A549 (cell line): ENCODE results near the gene TPBGL. TPM values are rescaled to one million over a fixed set of nuclear protein-coding genes. Genes with fewer than 3 reads are reported as not detected.

Source experiments
- ATAC-seq, 2 experiments: fragments of 200-7000 bp in 1 of 2; fragments of >200 bp in 1 of 2; cut with Nextera tagmentation in 1 of 2; cut with Tn5 transposase in 1 of 2; 3 replicates each; pipeline versions ENCODE4 v1.8.0 to v1.9.1; 2018 to 2020; ENCODE audit warnings: mild to moderate bottlenecking in 1 of 2, moderate library complexity in 1 of 2
- CTCF ChIA-PET: fragments of 300-600 bp; sonication (Branson Sonifier 250); formaldehyde crosslinking; extraction: SDS; loops from one replicate; lab custom pipeline; 2021; ENCODE audit warnings: antibody characterized with exemption, inconsistent platforms; lab: Yijun Ruan, JAX
- POLR2A ChIA-PET: fragments of 350-600 bp; formaldehyde crosslinking; extraction: SDS; loops from one replicate; lab custom pipeline; 2021; ENCODE audit warnings: antibody characterized with exemption, inconsistent platforms; lab: Yijun Ruan, JAX
- DNase-seq, 2 experiments: peaks; one replicate each; pipeline versions ENCODE4 v3.0.0 to v3.0.0-alpha.2; 2011 to 2016; ENCODE audit warnings: low read depth in 1 of 2, low spot score in 1 of 2
- FAIRE-seq: peaks from 2 replicates; lab custom pipeline; 2011; peaks lifted over from hg19 to GRCh38; lab: Jason Lieb, UNC
- H3K27ac ChIP-seq, 2 experiments: fragments of >200 bp; sonication (Bioruptor Twin); formaldehyde crosslinking; 3 replicates each; pipeline ENCODE4 v1.5.1; 2016 to 2017
- H3K4me1 ChIP-seq: fragments of >200 bp; sonication (Bioruptor Twin); formaldehyde crosslinking; 3 replicates; pipeline ENCODE4 v1.6.1; 2016
- H3K4me2 ChIP-seq: fragments of >200 bp; sonication (Bioruptor Twin); formaldehyde crosslinking; 3 replicates; pipeline ENCODE4 v1.6.1; 2016
- H3K4me3 ChIP-seq: fragments of >200 bp; sonication (Bioruptor Twin); formaldehyde crosslinking; 3 replicates; pipeline ENCODE4 v1.5.1; 2016
- H3K9me3 ChIP-seq: fragments of >200 bp; sonication (Bioruptor Twin); formaldehyde crosslinking; 3 replicates; pipeline ENCODE4 v1.6.1; 2016
- BHLHE40 ChIP-seq: IDR thresholded peaks from 2 replicates; pipeline ENCODE4 v1.6.1; 2012; ENCODE audit warnings: low read depth, low read length, inconsistent platforms
- CBX8 ChIP-seq: fragments of 200-600 bp; sonication (generic); IDR thresholded peaks from 2 replicates; pipeline ENCODE4 v1.6.1; 2016
- CHD2 ChIP-seq: fragments of 150-350 bp; IDR thresholded peaks from 2 replicates; pipeline ENCODE4 v1.6.1; 2014; ENCODE audit warnings: low read length; ENCODE audit not compliant: partially characterized antibody
- EHMT2 ChIP-seq: fragments of 200-600 bp; sonication (generic); IDR thresholded peaks from 2 replicates; pipeline ENCODE4 v1.6.1; 2016; ENCODE audit warnings: antibody characterized with exemption, low read depth, mild to moderate bottlenecking, moderate library complexity
- FOSB ChIP-seq: fragments of 250-450 bp; sonication (Bioruptor Pico); IDR thresholded peaks from 2 replicates; pipeline ENCODE4 v1.5.0; 2020; ENCODE audit warnings: mild to moderate bottlenecking, moderate library complexity
- HOXA7 ChIP-seq: fragments of 250-450 bp; sonication (Bioruptor Pico); IDR thresholded peaks from 2 replicates; pipeline ENCODE4 v1.5.0; 2020; ENCODE audit warnings: mild to moderate bottlenecking, moderate library complexity
- HOXB13 ChIP-seq: fragments of 250-450 bp; sonication (Bioruptor Pico); IDR thresholded peaks from 2 replicates; pipeline ENCODE4 v1.5.0; 2020; ENCODE audit warnings: low read depth, mild to moderate bottlenecking, moderate library complexity
- KDM1A ChIP-seq: fragments of 200-600 bp; sonication (generic); IDR thresholded peaks from 2 replicates; pipeline ENCODE4 v1.6.1; 2016; ENCODE audit warnings: low read depth, mild to moderate bottlenecking
- MAX ChIP-seq: IDR thresholded peaks from 2 replicates; pipeline ENCODE4 v1.6.1; 2012
- MAZ ChIP-seq: fragments of 150-350 bp; IDR thresholded peaks from 2 replicates; pipeline ENCODE4 v1.6.1; 2014; ENCODE audit warnings: antibody characterized with exemption, low read depth, low read length, borderline replicate concordance
- MYC ChIP-seq: IDR thresholded peaks from 2 replicates; pipeline ENCODE4 v1.6.1; 2012; ENCODE audit warnings: mild to moderate bottlenecking, inconsistent platforms, low read length, improper control_type of control experiment, borderline replicate concordance
- NFE2L2 ChIP-seq: fragments of 150-350 bp; conservative IDR thresholded peaks from 2 replicates; pipeline ENCODE4 v1.6.1; 2014; ENCODE audit warnings: low read length
- NR3C1 ChIP-seq: fragments of >200 bp; sonication (Bioruptor Twin); formaldehyde crosslinking; IDR thresholded peaks from 3 replicates; pipeline ENCODE4 v1.6.1; 2017
- PHF8 ChIP-seq: fragments of 200-600 bp; sonication (generic); IDR thresholded peaks from 2 replicates; pipeline ENCODE4 v1.6.1; 2016; ENCODE audit warnings: low read depth, mild to moderate bottlenecking, antibody characterized with exemption, moderate library complexity, borderline replicate concordance
- POLR2AphosphoS2 ChIP-seq: conservative IDR thresholded peaks from 2 replicates; pipeline ENCODE4 v1.6.1; 2012; ENCODE audit warnings: low read length, improper control_type of control experiment, inconsistent platforms
- RAD21 ChIP-seq, 2 experiments: fragments of >200 bp in 1 of 2; sonication (Bioruptor Twin) in 1 of 2; formaldehyde crosslinking in 1 of 2; IDR thresholded peaks in 1 of 2; conservative IDR thresholded peaks in 1 of 2; 2 replicates in 1 of 2; 3 replicates in 1 of 2; pipeline ENCODE4 v1.6.1; 2012 to 2018; ENCODE audit warnings: inconsistent platforms in 1 of 2
- RARB ChIP-seq: fragments of 250-450 bp; sonication (Bioruptor Pico); IDR thresholded peaks from 2 replicates; pipeline ENCODE4 v1.8.0; 2021; ENCODE audit warnings: mild to moderate bottlenecking, moderate library complexity
- RCOR1 ChIP-seq: fragments of 150-350 bp; IDR thresholded peaks from 2 replicates; pipeline ENCODE4 v1.6.1; 2014; ENCODE audit warnings: antibody characterized with exemption, low read length, low read depth
- RNF2 ChIP-seq: fragments of 200-600 bp; sonication (generic); IDR thresholded peaks from 2 replicates; pipeline ENCODE4 v1.6.1; 2016; ENCODE audit warnings: low read depth, mild to moderate bottlenecking, antibody characterized with exemption, moderate library complexity, borderline replicate concordance
- SMC3 ChIP-seq: fragments of >200 bp; sonication (Bioruptor Twin); formaldehyde crosslinking; IDR thresholded peaks from 3 replicates; pipeline ENCODE4 v1.6.1; 2018; ENCODE audit warnings: inconsistent platforms
- TFCP2L1 ChIP-seq: fragments of 250-450 bp; sonication (Bioruptor Pico); IDR thresholded peaks from 2 replicates; pipeline ENCODE4 v1.5.0; 2021; ENCODE audit warnings: mild to moderate bottlenecking
- TP53 ChIP-seq: fragments of 250-450 bp; sonication (Bioruptor Pico); IDR thresholded peaks from 2 replicates; pipeline ENCODE4 v1.5.0; 2021; ENCODE audit warnings: mild to moderate bottlenecking, moderate library complexity
- USF2 ChIP-seq: fragments of 450-650 bp; IDR thresholded peaks from 2 replicates; pipeline ENCODE4 v1.6.1; 2014; ENCODE audit warnings: antibody characterized with exemption
- ZC3H11A ChIP-seq: fragments of 450-650 bp; IDR thresholded peaks from 2 replicates; pipeline ENCODE4 v1.6.1; 2014; ENCODE audit warnings: antibody characterized with exemption, mild to moderate bottlenecking
- ZSCAN20 ChIP-seq: fragments of 250-450 bp; sonication (Bioruptor Pico); IDR thresholded peaks from 2 replicates; pipeline ENCODE4 v1.8.0; 2022; ENCODE audit warnings: mild to moderate bottlenecking, moderate library complexity
- WGBS: methylation state at CpG from one replicate; pipeline ENCODE4 v1.1.6; 2017; ENCODE audit errors: missing lambda C conversion rate; 5-methylcytosine and 5-hydroxymethylcytosine counted together
- polyA plus RNA-seq, 4 experiments: library from polyadenylated mRNA; depleted of rRNA in 3 of 4; stranded (reverse); fragments of >200 nt; fragmentation: RNase III in 1 of 4; extraction: RNeasy Plus Mini Kit Qiagen cat#74134 plus additional on column Dnase treatment in 1 of 4; gene quantifications; 2 replicates in 3 of 4; 3 replicates in 1 of 4; pipeline ENCODE4 v1.2.3, GENCODE V29; 2011 to 2017
- TF ChIP-seq, protein P1 (sequence below): fragments of >200 bp; sonication (Bioruptor Twin); formaldehyde crosslinking; IDR thresholded peaks from 3 replicates; pipeline ENCODE4 v1.5.1; 2016

TPBGL gene
- polyA plus RNA-seq, 2 of the 4 experiments (the other 2 are of a cell fraction) = 0.03 to 0.12 TPM

DNA sequence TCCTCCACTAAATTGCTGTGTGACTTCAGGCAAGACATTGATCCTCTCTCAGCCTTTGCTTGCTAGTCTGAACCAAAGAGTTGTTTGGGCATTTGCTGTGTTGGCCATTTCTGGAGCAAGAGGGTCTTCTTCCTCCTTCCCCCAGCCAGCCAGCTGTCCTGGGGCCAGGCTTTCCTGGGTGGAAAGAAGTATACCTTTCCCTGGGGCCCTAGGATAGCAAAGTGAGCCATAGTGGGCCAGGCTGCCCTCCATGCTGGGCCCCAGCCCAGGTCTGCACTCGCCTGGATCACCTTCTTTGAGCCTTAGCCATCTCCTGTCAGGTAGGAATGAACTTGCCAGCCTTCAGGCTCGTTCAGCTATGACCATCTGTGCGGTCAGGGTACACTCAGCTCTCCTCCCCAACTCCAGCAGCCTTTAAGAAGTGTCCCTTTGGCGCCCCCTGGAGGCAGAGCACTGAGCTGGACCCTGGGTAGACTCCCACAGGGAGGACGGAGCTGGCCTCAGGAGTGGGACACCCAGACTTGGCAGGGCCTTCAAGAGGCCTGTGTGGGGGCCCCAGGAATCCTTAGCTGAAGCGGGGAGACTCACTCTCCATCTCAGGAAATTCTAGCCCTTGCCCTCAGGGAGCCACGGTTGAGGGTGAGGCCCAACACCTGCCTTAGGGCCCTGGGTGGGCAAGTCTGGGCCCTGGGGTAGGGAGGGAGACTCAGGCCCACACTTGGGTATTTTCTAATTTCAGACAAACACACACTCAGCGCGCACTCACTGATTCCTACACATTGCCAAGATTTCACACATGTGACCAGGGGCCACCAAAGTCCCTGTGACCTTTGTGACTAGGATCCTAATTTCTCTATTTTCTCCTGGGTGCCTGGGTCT lies 35.6 kb upstream of the TPBGL start:
- WGBS = 3% methylated on average over 8 of the region's 9 CpGs
- H3K27ac ChIP-seq = no peak overlapping the region
- no peak overlapping the region for H3K4me2 ChIP-seq
- ChIA-PET POLR2A (interaction anchor here (0.7 to 1.1 kb wide), 3 partner anchors 44 to 182 kb away, joined by 3 to 5 read pairs (median 3); no protein-coding TSS in a partner anchor), CTCF (interaction anchor here (0.6 to 19.0 kb wide), 56 partner anchors 9 to 974 kb away, joined by 3 to 291 read pairs (median 4); partner anchors contain the start of genes OR2AT4, SLCO2B1 and TPBGL)
- TF ChIP-seq RNF2 (no peak), BHLHE40 (no peak), MAZ (no peak), POLR2AphosphoS2 (no peak), SMC3 (peak; percentile 93), CHD2 (no peak), RAD21 (conservative IDR thresholded peaks at IDR 0.05 in 1 of 2, IDR thresholded peaks at IDR 0.05 in 1 of 2) (peak; percentile 90 to 91)
- TF ChIP-seq, protein P1, sequence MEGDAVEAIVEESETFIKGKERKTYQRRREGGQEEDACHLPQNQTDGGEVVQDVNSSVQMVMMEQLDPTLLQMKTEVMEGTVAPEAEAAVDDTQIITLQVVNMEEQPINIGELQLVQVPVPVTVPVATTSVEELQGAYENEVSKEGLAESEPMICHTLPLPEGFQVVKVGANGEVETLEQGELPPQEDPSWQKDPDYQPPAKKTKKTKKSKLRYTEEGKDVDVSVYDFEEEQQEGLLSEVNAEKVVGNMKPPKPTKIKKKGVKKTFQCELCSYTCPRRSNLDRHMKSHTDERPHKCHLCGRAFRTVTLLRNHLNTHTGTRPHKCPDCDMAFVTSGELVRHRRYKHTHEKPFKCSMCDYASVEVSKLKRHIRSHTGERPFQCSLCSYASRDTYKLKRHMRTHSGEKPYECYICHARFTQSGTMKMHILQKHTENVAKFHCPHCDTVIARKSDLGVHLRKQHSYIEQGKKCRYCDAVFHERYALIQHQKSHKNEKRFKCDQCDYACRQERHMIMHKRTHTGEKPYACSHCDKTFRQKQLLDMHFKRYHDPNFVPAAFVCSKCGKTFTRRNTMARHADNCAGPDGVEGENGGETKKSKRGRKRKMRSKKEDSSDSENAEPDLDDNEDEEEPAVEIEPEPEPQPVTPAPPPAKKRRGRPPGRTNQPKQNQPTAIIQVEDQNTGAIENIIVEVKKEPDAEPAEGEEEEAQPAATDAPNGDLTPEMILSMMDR = peak; percentile 85
- H3K9me3 ChIP-seq = no peaks in the 10 kb centered on the region
- DNase-seq (peak; percentile 75 to 84), ATAC-seq (peak; percentile 85 to 99), FAIRE-seq (no peak)
- no peak overlapping the region for H3K4me3 ChIP-seq
- no peaks in the 10 kb centered on the region for H3K4me1 ChIP-seq

GRCh38 chr11:75205564-75206020 lies 35.0 kb upstream of the TPBGL start:
- Histone ChIP-seq H3K4me2 (no peak overlapping the region), H3K4me3 (no peak overlapping the region), H3K4me1 (no peaks in the 10 kb centered on the region), H3K9me3 (no peaks in the 10 kb centered on the region), H3K27ac (no peak overlapping the region)
- no peak for TF ChIP-seq ZC3H11A
- TF ChIP-seq, protein P1 = no peak
- no peak for TF ChIP-seq MYC
- TF ChIP-seq HOXA7 (CRISPR knock-in tag) = no peak
- no peak for TF ChIP-seq FOSB (CRISPR knock-in tag)
- no peak for TF ChIP-seq RNF2
- no peak for TF ChIP-seq KDM1A
- ATAC-seq (no peak), FAIRE-seq (no peak), DNase-seq (no peak)
- CTCF ChIA-PET = interaction anchor here (0.6 to 19.0 kb wide), 47 partner anchors 10 to 975 kb away, joined by 3 to 291 read pairs (median 5); partner anchors contain the start of genes SLCO2B1 and TPBGL
- POLR2A ChIA-PET = interaction anchor here (0.7 to 1.1 kb wide), 2 partner anchors 43 to 183 kb away, joined by 3 to 5 read pairs; no protein-coding TSS in a partner anchor
- 57% methylated on average over 5 of the region's 5 CpGs for WGBS

GRCh38 chr11:75208446-75208845 lies 32.1 kb upstream of the TPBGL start:
- TF ChIP-seq RARB (CRISPR knock-in tag) (no peak), NR3C1 (no peak), CBX8 (no peak), TFCP2L1 (CRISPR knock-in tag) (no peak), EHMT2 (no peak), HOXB13 (no peak), BHLHE40 (no peak), RAD21 (conservative IDR thresholded peaks at IDR 0.05 in 1 of 2, IDR thresholded peaks at IDR 0.05 in 1 of 2) (no peak), MAZ (no peak), MAX (no peak), RCOR1 (no peak), TP53 (CRISPR knock-in tag) (no peak), KDM1A (no peak), NFE2L2 (no peak), ZC3H11A (no peak), USF2 (no peak), POLR2AphosphoS2 (no peak), PHF8 (no peak), ZSCAN20 (no peak)
- TF ChIP-seq, all 56 proteins: peak for 0
- ChIA-PET CTCF (interaction anchor here (1.3 to 19.0 kb wide), 9 partner anchors 12 to 185 kb away, joined by 3 to 291 read pairs (median 16); partner anchors contain the start of gene TPBGL), POLR2A (no interaction called here)
- Histone ChIP-seq H3K4me2 (no peak overlapping the region), H3K4me1 (no peaks in the 10 kb centered on the region), H3K4me3 (no peak overlapping the region), H3K27ac (no peak overlapping the region), H3K9me3 (no peaks in the 10 kb centered on the region)
- FAIRE-seq (no peak), ATAC-seq (no peak), DNase-seq (no peak)
- 8% methylated on average over 2 of the region's 2 CpGs for WGBS
